CD4-positive, alpha-beta memory T cell (primary cell): ENCODE measurements around the gene TMEM130. TPM values are rescaled to one million over a fixed set of nuclear protein-coding genes. Genes with fewer than 3 reads are reported as not detected.
A peak's percentile ranks its signal among the peaks of the same experiment; 100 is the strongest.

Experiments used
- CTCF ChIA-PET: fragments of 350-600 bp; sonication (Branson Sonifier 250); formaldehyde crosslinking; loops from one replicate; lab custom pipeline; 2021; ENCODE audit warnings: inconsistent platforms; ENCODE audit not compliant: partially characterized antibody; lab: Charles Lee
- POLR2A ChIA-PET: fragments of 350-600 bp; sonication (Branson Sonifier 250); formaldehyde crosslinking; loops from one replicate; lab custom pipeline; 2021; ENCODE audit not compliant: partially characterized antibody; lab: Charles Lee
- DNase-seq, 5 donors: peaks; one replicate each; pipeline versions ENCODE4 v3.0.0 to v3.0.0-alpha.2; 2020 to 2022; ENCODE audit warnings: mixed read lengths in 1 of 5
- H3K27ac ChIP-seq: one replicate; pipeline ENCODE4 v1.7.0; 2013; ENCODE audit warnings: low read depth, low read length
- H3K27me3 ChIP-seq: 2 replicates; pipeline ENCODE4 v1.7.0; 2013; ENCODE audit warnings: mild to moderate bottlenecking, low read length, moderate library complexity; ENCODE audit not compliant: insufficient read depth
- H3K36me3 ChIP-seq: 2 replicates; pipeline ENCODE4 v1.7.0; 2013; ENCODE audit warnings: mild to moderate bottlenecking, low read length, moderate library complexity; ENCODE audit not compliant: insufficient read depth
- H3K4me1 ChIP-seq: 2 replicates; pipeline ENCODE4 v1.7.0; 2013; ENCODE audit warnings: mild to moderate bottlenecking, low read length, moderate library complexity; ENCODE audit not compliant: insufficient read depth
- H3K4me3 ChIP-seq, 2 donors: one replicate each; pipeline ENCODE4 v1.7.0; 2013; ENCODE audit warnings: low read length in 2 of 2, mild to moderate bottlenecking in 1 of 2
- H3K9me3 ChIP-seq, 2 donors: one replicate each; pipeline ENCODE4 v1.7.0; 2013; ENCODE audit warnings: low read length in 2 of 2, control low read depth in 1 of 2; ENCODE audit not compliant: control insufficient read depth in 1 of 2
- H3K27ac Mint-ChIP-seq, 7 donors: one replicate each; pipeline ENCODE4 v1.8.0; 2020 to 2021; ENCODE audit warnings: mixed read lengths in 7 of 7, mild to moderate bottlenecking in 6 of 7, inconsistent platforms in 3 of 7, moderate library complexity in 3 of 7
- H3K27me3 Mint-ChIP-seq, 2 donors: one replicate each; pipeline ENCODE4 v1.8.0; 2020 to 2021; ENCODE audit warnings: mixed read lengths in 2 of 2
- H3K36me3 Mint-ChIP-seq, 2 donors: one replicate each; pipeline ENCODE4 v1.8.0; 2020 to 2021; ENCODE audit warnings: mixed read lengths in 2 of 2, inconsistent platforms in 1 of 2, mild to moderate bottlenecking in 1 of 2
- H3K4me1 Mint-ChIP-seq, 4 donors: one replicate each; pipeline ENCODE4 v1.8.0; 2020 to 2021; ENCODE audit warnings: mixed read lengths in 4 of 4, mild to moderate bottlenecking in 1 of 4
- H3K4me3 Mint-ChIP-seq, 8 donors: one replicate each; pipeline ENCODE4 v1.8.0; 2020 to 2021; ENCODE audit warnings: mixed read lengths in 8 of 8, mild to moderate bottlenecking in 7 of 8, moderate library complexity in 6 of 8, inconsistent platforms in 3 of 8
- H3K9me3 Mint-ChIP-seq, 8 donors: one replicate each; pipeline ENCODE4 v1.8.0; 2020 to 2021; ENCODE audit warnings: mixed read lengths in 8 of 8, mild to moderate bottlenecking in 5 of 8, inconsistent platforms in 3 of 8, moderate library complexity in 1 of 8
- intact Hi-C: fragments of 100-400 bp; cut with micrococcal nuclease; formaldehyde crosslinking; loops from one replicate; pipeline ENCODE4 v1.15.1; 2023
- polyA plus RNA-seq, 2 donors: library from polyadenylated mRNA; unstranded; fragments of 300-500 nt; fragmentation: Illumina TruSeq; gene quantifications; one replicate each; pipeline ENCODE4 v1.2.3, GENCODE V29; 2021
- total RNA-seq, 2 experiments: library from RNA; stranded (reverse); gene quantifications; one replicate each; pipeline ENCODE4 v1.2.3, GENCODE V29; 2021

The TMEM130 gene
- total and polyA plus RNA-seq, 4 experiments from 2014 or later: not detected

- Histone ChIP-seq H3K4me1 (peaks cover 19% of the 10 kb centered on the region), H3K36me3 (no peaks in the 10 kb centered on the region), H3K27ac (no peak overlapping the region), H3K9me3 (no peaks in the 10 kb centered on the region), H3K4me3 (no peak overlapping the region), H3K27me3 (no peaks in the 10 kb centered on the region)
- H3K36me3 Mint-ChIP-seq: no peaks in the 10 kb centered on the region
- no peak overlapping the region for H3K4me3 Mint-ChIP-seq
- H3K9me3 Mint-ChIP-seq: no peaks in the 10 kb centered on the region
- intact Hi-C loops: no loop called here
- CTCF ChIA-PET: interaction anchor here (1.3 kb wide), 1 partner anchor 12 kb away, joined by 4 read pairs; the partner anchor contains the start of gene TRRAP
- no peak overlapping the region for H3K27ac Mint-ChIP-seq
- peaks cover 0 to 8% (median 3%) of the 10 kb centered on the region in 4 donors for H3K4me1 Mint-ChIP-seq
- peaks cover 0 to 2% of the 10 kb centered on the region in 2 donors for H3K27me3 Mint-ChIP-seq
- no peak for DNase-seq
- POLR2A ChIA-PET: no interaction called here
Observed at GRCh38 chr7:98866351-98866750, 3.5 kb downstream of the TMEM130 start.

- Histone ChIP-seq H3K36me3 (no peaks in the 10 kb centered on the region), H3K27ac (no peak overlapping the region), H3K4me1 (peaks cover 9% of the 10 kb centered on the region), H3K27me3 (no peaks in the 10 kb centered on the region), H3K9me3 (no peaks in the 10 kb centered on the region), H3K4me3 (no peak overlapping the region)
- no peaks in the 10 kb centered on the region for H3K9me3 Mint-ChIP-seq
- H3K27me3 Mint-ChIP-seq: peaks cover 0 to 2% of the 10 kb centered on the region in 2 donors
- intact Hi-C loops: no loop called here
- no peaks in the 10 kb centered on the region for H3K36me3 Mint-ChIP-seq
- no peak overlapping the region for H3K4me3 Mint-ChIP-seq
- ChIA-PET POLR2A (no interaction called here), CTCF (interaction anchor here (1.0 kb wide), 1 partner anchor 13 kb away, joined by 4 read pairs; the partner anchor contains the start of gene TRRAP)
- no peak for DNase-seq
- peaks cover 0 to 2% (median 0%) of the 10 kb centered on the region in 4 donors for H3K4me1 Mint-ChIP-seq
- H3K27ac Mint-ChIP-seq: no peak overlapping the region
Observed at GRCh38 chr7:98864731-98865453, 4.9 kb downstream of the TMEM130 start.

- ChIA-PET CTCF (no interaction called here), POLR2A (no interaction called here)
- no peaks in the 10 kb centered on the region for H3K9me3 ChIP-seq
- H3K4me1 ChIP-seq: no peaks in the 10 kb centered on the region
- H3K27ac ChIP-seq: no peak overlapping the region
- no peak overlapping the region for H3K4me3 ChIP-seq
- no peaks in the 10 kb centered on the region for H3K36me3 ChIP-seq
- H3K27me3 ChIP-seq: no peaks in the 10 kb centered on the region
- Mint-ChIP-seq H3K4me1 (peaks cover 0 to 2% (median 0%) of the 10 kb centered on the region in 4 donors), H3K9me3 (no peaks in the 10 kb centered on the region), H3K27ac (no peak overlapping the region), H3K27me3 (peaks cover 2 to 4% of the 10 kb centered on the region in 2 donors), H3K36me3 (no peaks in the 10 kb centered on the region), H3K4me3 (no peak overlapping the region)
- intact Hi-C loops: no loop called here
- DNase-seq: no peak
Observed at GRCh38 chr7:98863601-98864000, 6.2 kb downstream of the TMEM130 start.

GRCh38 chr7:98862716-98863420 lies 6.9 kb downstream of the TMEM130 start:
- H3K9me3 Mint-ChIP-seq: no peaks in the 10 kb centered on the region
- CTCF ChIA-PET: no interaction called here
- H3K27ac Mint-ChIP-seq: no peak overlapping the region
- no peaks in the 10 kb centered on the region for H3K4me1 ChIP-seq
- H3K36me3 Mint-ChIP-seq: no peaks in the 10 kb centered on the region
- H3K4me3 Mint-ChIP-seq: no peak overlapping the region
- H3K27me3 ChIP-seq: no peaks in the 10 kb centered on the region
- peaks cover 0 to 2% (median 0%) of the 10 kb centered on the region in 4 donors for H3K4me1 Mint-ChIP-seq
- no peak for DNase-seq
- no peak overlapping the region for H3K27ac ChIP-seq
- H3K9me3 ChIP-seq: no peaks in the 10 kb centered on the region
- POLR2A ChIA-PET: no interaction called here
- no peaks in the 10 kb centered on the region for H3K36me3 ChIP-seq
- intact Hi-C loops: no loop called here
- no peak overlapping the region for H3K4me3 ChIP-seq
- H3K27me3 Mint-ChIP-seq: peaks cover 5 to 6% of the 10 kb centered on the region in 2 donors

GRCh38 chr7:98862203-98862602 lies 7.6 kb downstream of the TMEM130 start:
- Histone ChIP-seq H3K9me3 (no peaks in the 10 kb centered on the region), H3K36me3 (no peaks in the 10 kb centered on the region), H3K27me3 (no peaks in the 10 kb centered on the region), H3K4me1 (no peaks in the 10 kb centered on the region), H3K4me3 (no peak overlapping the region), H3K27ac (no peak overlapping the region)
- no peak for DNase-seq
- ChIA-PET POLR2A (no interaction called here), CTCF (no interaction called here)
- Mint-ChIP-seq H3K36me3 (no peaks in the 10 kb centered on the region), H3K27me3 (peaks cover 5 to 6% of the 10 kb centered on the region in 2 donors), H3K4me3 (no peak overlapping the region), H3K4me1 (peaks cover 0 to 2% (median 0%) of the 10 kb centered on the region in 4 donors), H3K27ac (no peak overlapping the region), H3K9me3 (no peaks in the 10 kb centered on the region)
- intact Hi-C loops: no loop called here

GRCh38 chr7:98860071-98860470 lies 9.7 kb downstream of the TMEM130 start:
- CTCF ChIA-PET: no interaction called here
- H3K27me3 ChIP-seq: no peaks in the 10 kb centered on the region
- Mint-ChIP-seq H3K4me3 (peak overlapping the region in 1 of 8 donors; percentile 45), H3K27me3 (peaks cover 5 to 8% of the 10 kb centered on the region in 2 donors), H3K27ac (no peak overlapping the region), H3K9me3 (no peaks in the 10 kb centered on the region), H3K36me3 (no peaks in the 10 kb centered on the region), H3K4me1 (peaks cover 0 to 2% (median 0%) of the 10 kb centered on the region in 4 donors)
- H3K36me3 ChIP-seq: no peaks in the 10 kb centered on the region
- no peak for DNase-seq
- no peaks in the 10 kb centered on the region for H3K9me3 ChIP-seq
- intact Hi-C loops: no loop called here
- H3K4me3 ChIP-seq: no peak overlapping the region
- POLR2A ChIA-PET: interaction anchor here (0.8 kb wide), 1 partner anchor 20 kb away, joined by 3 read pairs; no protein-coding TSS in a partner anchor
- H3K4me1 ChIP-seq: no peaks in the 10 kb centered on the region
- no peak overlapping the region for H3K27ac ChIP-seq
